ENCODE measurements around the gene RANBP1. TPM values are rescaled to one million over a fixed set of nuclear protein-coding genes. Genes with fewer than 3 reads are reported as not detected.

Gene RANBP1
- total and polyA plus RNA-seq, 9 of the 15 experiments (the other 6 are each of a cell fraction or from before 2014, with no cell fraction given): 162 to 2,891 (median 1,289) TPM

DNA sequence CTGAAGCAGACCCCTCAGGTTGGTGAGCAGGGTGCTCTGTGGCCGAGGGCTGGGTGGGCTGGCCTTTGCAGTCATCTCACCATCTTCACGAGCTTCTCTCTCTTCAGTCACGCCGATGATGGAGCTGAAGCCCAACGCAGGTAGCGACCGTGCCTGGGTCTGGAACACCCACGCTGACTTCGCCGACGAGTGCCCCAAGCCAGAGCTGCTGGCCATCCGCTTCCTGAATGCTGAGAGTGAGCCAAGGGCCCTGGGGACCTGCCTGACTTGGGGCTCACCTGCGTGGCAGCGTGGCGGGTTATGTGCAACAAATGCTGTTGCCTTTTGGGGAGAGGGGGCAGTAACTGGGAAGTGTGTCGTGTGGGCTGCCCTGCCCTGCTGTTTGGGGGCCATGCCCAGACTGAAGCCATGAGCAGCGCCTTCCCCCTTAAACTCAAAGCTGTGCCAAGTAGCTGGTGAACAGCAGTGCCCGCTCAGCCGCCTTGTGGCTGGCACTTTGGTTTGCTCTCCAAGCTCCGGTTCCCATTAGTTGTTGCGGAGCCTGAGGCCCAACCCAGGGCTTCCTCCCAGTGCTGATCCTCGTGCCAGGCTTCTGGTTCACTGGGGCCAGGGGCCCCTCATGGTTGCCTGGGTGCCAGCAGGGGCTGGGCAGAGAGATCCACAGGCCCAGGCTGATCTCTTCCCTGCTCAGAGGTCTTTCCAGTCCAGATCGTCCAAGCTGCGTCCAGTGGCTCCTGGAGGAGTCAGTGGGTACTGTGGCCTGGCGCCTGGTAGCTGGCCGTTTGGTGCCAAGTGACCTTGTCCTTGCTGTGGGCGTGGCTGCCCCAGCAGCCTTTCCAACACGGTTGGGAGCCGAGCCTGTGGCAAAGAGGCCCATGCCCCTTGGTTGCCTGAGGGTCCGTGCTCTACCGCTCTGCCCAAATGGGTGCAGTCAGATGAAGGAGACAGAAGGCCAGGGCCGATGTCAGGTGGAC is 9.6 kb downstream of the RANBP1 start (continued):
- TF ChIP-seq, protein P1, sequence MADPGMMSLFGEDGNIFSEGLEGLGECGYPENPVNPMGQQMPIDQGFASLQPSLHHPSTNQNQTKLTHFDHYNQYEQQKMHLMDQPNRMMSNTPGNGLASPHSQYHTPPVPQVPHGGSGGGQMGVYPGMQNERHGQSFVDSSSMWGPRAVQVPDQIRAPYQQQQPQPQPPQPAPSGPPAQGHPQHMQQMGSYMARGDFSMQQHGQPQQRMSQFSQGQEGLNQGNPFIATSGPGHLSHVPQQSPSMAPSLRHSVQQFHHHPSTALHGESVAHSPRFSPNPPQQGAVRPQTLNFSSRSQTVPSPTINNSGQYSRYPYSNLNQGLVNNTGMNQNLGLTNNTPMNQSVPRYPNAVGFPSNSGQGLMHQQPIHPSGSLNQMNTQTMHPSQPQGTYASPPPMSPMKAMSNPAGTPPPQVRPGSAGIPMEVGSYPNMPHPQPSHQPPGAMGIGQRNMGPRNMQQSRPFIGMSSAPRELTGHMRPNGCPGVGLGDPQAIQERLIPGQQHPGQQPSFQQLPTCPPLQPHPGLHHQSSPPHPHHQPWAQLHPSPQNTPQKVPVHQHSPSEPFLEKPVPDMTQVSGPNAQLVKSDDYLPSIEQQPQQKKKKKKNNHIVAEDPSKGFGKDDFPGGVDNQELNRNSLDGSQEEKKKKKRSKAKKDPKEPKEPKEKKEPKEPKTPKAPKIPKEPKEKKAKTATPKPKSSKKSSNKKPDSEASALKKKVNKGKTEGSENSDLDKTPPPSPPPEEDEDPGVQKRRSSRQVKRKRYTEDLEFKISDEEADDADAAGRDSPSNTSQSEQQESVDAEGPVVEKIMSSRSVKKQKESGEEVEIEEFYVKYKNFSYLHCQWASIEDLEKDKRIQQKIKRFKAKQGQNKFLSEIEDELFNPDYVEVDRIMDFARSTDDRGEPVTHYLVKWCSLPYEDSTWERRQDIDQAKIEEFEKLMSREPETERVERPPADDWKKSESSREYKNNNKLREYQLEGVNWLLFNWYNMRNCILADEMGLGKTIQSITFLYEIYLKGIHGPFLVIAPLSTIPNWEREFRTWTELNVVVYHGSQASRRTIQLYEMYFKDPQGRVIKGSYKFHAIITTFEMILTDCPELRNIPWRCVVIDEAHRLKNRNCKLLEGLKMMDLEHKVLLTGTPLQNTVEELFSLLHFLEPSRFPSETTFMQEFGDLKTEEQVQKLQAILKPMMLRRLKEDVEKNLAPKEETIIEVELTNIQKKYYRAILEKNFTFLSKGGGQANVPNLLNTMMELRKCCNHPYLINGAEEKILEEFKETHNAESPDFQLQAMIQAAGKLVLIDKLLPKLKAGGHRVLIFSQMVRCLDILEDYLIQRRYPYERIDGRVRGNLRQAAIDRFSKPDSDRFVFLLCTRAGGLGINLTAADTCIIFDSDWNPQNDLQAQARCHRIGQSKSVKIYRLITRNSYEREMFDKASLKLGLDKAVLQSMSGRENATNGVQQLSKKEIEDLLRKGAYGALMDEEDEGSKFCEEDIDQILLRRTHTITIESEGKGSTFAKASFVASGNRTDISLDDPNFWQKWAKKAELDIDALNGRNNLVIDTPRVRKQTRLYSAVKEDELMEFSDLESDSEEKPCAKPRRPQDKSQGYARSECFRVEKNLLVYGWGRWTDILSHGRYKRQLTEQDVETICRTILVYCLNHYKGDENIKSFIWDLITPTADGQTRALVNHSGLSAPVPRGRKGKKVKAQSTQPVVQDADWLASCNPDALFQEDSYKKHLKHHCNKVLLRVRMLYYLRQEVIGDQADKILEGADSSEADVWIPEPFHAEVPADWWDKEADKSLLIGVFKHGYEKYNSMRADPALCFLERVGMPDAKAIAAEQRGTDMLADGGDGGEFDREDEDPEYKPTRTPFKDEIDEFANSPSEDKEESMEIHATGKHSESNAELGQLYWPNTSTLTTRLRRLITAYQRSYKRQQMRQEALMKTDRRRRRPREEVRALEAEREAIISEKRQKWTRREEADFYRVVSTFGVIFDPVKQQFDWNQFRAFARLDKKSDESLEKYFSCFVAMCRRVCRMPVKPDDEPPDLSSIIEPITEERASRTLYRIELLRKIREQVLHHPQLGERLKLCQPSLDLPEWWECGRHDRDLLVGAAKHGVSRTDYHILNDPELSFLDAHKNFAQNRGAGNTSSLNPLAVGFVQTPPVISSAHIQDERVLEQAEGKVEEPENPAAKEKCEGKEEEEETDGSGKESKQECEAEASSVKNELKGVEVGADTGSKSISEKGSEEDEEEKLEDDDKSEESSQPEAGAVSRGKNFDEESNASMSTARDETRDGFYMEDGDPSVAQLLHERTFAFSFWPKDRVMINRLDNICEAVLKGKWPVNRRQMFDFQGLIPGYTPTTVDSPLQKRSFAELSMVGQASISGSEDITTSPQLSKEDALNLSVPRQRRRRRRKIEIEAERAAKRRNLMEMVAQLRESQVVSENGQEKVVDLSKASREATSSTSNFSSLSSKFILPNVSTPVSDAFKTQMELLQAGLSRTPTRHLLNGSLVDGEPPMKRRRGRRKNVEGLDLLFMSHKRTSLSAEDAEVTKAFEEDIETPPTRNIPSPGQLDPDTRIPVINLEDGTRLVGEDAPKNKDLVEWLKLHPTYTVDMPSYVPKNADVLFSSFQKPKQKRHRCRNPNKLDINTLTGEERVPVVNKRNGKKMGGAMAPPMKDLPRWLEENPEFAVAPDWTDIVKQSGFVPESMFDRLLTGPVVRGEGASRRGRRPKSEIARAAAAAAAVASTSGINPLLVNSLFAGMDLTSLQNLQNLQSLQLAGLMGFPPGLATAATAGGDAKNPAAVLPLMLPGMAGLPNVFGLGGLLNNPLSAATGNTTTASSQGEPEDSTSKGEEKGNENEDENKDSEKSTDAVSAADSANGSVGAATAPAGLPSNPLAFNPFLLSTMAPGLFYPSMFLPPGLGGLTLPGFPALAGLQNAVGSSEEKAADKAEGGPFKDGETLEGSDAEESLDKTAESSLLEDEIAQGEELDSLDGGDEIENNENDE (IDR thresholded peaks at IDR 0.05; ENCODE audit: low read depth, low read length): peak; percentile 60
- TF ChIP-seq NR2C1 (IDR thresholded peaks at IDR 0.05): no peak
- no peak for TF ChIP-seq NR2C1 (tag; IDR thresholded peaks at IDR 0.05)
- TF ChIP-seq, protein P2, sequence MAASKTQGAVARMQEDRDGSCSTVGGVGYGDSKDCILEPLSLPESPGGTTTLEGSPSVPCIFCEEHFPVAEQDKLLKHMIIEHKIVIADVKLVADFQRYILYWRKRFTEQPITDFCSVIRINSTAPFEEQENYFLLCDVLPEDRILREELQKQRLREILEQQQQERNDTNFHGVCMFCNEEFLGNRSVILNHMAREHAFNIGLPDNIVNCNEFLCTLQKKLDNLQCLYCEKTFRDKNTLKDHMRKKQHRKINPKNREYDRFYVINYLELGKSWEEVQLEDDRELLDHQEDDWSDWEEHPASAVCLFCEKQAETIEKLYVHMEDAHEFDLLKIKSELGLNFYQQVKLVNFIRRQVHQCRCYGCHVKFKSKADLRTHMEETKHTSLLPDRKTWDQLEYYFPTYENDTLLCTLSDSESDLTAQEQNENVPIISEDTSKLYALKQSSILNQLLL (CRISPR knock-in tag; IDR thresholded peaks at IDR 0.05; ENCODE audit: borderline replicate concordance): 0 out of 2 replicates have a peak, but pooled peaks have one; percentile 12
- TF ChIP-seq CAMTA2 (CRISPR knock-in tag; conservative IDR thresholded peaks at IDR 0.05): no peak
- TF ChIP-seq, protein P3, sequence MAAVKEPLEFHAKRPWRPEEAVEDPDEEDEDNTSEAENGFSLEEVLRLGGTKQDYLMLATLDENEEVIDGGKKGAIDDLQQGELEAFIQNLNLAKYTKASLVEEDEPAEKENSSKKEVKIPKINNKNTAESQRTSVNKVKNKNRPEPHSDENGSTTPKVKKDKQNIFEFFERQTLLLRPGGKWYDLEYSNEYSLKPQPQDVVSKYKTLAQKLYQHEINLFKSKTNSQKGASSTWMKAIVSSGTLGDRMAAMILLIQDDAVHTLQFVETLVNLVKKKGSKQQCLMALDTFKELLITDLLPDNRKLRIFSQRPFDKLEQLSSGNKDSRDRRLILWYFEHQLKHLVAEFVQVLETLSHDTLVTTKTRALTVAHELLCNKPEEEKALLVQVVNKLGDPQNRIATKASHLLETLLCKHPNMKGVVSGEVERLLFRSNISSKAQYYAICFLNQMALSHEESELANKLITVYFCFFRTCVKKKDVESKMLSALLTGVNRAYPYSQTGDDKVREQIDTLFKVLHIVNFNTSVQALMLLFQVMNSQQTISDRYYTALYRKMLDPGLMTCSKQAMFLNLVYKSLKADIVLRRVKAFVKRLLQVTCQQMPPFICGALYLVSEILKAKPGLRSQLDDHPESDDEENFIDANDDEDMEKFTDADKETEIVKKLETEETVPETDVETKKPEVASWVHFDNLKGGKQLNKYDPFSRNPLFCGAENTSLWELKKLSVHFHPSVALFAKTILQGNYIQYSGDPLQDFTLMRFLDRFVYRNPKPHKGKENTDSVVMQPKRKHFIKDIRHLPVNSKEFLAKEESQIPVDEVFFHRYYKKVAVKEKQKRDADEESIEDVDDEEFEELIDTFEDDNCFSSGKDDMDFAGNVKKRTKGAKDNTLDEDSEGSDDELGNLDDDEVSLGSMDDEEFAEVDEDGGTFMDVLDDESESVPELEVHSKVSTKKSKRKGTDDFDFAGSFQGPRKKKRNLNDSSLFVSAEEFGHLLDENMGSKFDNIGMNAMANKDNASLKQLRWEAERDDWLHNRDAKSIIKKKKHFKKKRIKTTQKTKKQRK (IDR thresholded peaks at IDR 0.05; ENCODE audit: borderline replicate concordance, low read depth, low read length): no peak
- TF ChIP-seq ZKSCAN1 (IDR thresholded peaks at IDR 0.05; ENCODE audit: low read depth, low read length): peak; percentile 8; the same call in 1 of the 2 replicates

Measured in K562 (cell line).